Calu3 (cell line): ENCODE measurements around the gene NUP214. TPM values are rescaled to one million over a fixed set of nuclear protein-coding genes. Genes with fewer than 3 reads are reported as not detected.
A peak's percentile ranks its signal among the peaks of the same experiment; 100 is the strongest.

Experiments used
- BruUV-seq: library from RNA; stranded (reverse); fragments of 400-500 nt; replicated peaks from 2 replicates; lab custom pipeline; 2021; lab: Mats Ljungman, UMichigan
- CTCF ChIA-PET: fragments of 300-600 bp; sonication (Branson Sonifier 250); formaldehyde crosslinking; loops from one replicate; lab custom pipeline; 2022; ENCODE audit warnings: antibody characterized with exemption; lab: Charles Lee
- DNase-seq: peaks from one replicate; pipeline ENCODE4 v3.0.0; 2022
- H3K27ac Mint-ChIP-seq: one replicate; pipeline ENCODE4 v1.8.0; 2022; ENCODE audit warnings: mixed read lengths; ENCODE audit not compliant: unreplicated experiment
- H3K27me3 Mint-ChIP-seq: one replicate; pipeline ENCODE4 v1.8.0; 2022; ENCODE audit warnings: mixed read lengths; ENCODE audit not compliant: unreplicated experiment
- H3K36me3 Mint-ChIP-seq: one replicate; pipeline ENCODE4 v1.8.0; 2022; ENCODE audit warnings: mild to moderate bottlenecking, moderate library complexity, mixed read lengths; ENCODE audit not compliant: insufficient read depth, unreplicated experiment
- H3K4me1 Mint-ChIP-seq: one replicate; pipeline ENCODE4 v1.8.0; 2022; ENCODE audit warnings: mild to moderate bottlenecking, low read depth, mixed read lengths; ENCODE audit not compliant: unreplicated experiment
- H3K4me3 Mint-ChIP-seq: one replicate; pipeline ENCODE4 v1.8.0; 2022; ENCODE audit warnings: mild to moderate bottlenecking, low read depth, moderate library complexity, mixed read lengths; ENCODE audit not compliant: unreplicated experiment
- H3K9me3 Mint-ChIP-seq: one replicate; pipeline ENCODE4 v1.8.0; 2022; ENCODE audit warnings: low read depth, mixed read lengths; ENCODE audit not compliant: unreplicated experiment
- CTCF ChIP-seq: fragments of 200-600 bp; IDR thresholded peaks from one replicate; pipeline ENCODE4 v1.8.0; 2022; ENCODE audit warnings: antibody characterized with exemption; ENCODE audit not compliant: unreplicated experiment
- intact Hi-C: fragments of 100-400 bp; cut with micrococcal nuclease; formaldehyde crosslinking; loops from one replicate; pipeline ENCODE4 v1.10.0; 2022; ENCODE audit not compliant: unreplicated experiment
- total RNA-seq: library from RNA; stranded (reverse); gene quantifications from 2 replicates; pipeline ENCODE4 v1.2.3, GENCODE V29; 2022

Gene NUP214
- total RNA-seq, 1 experiment from 2014 or later: 50.0 TPM

GRCh38 chr9:131126059-131126426 lies 657 bp downstream of the NUP214 start:
- CTCF ChIA-PET: no interaction called here
- Mint-ChIP-seq H3K4me3 (peak overlapping the region; percentile 84), H3K36me3 (peaks cover 28% of the 10 kb centered on the region), H3K9me3 (no peaks in the 10 kb centered on the region), H3K27me3 (no peaks in the 10 kb centered on the region), H3K27ac (peak overlapping the region; percentile 97), H3K4me1 (peaks cover 22% of the 10 kb centered on the region)
- TSS peak; percentile 43 for BruUV-seq
- intact Hi-C loops: no loop called here
- DNase-seq: no peak
- TF ChIP-seq CTCF: no peak

GRCh38 chr9:131129183-131129582 lies 3.8 kb downstream of the NUP214 start:
- DNase-seq: no peak
- no peak for TF ChIP-seq CTCF
- H3K4me3 Mint-ChIP-seq: no peak overlapping the region
- BruUV-seq: no TSS peak
- H3K27me3 Mint-ChIP-seq: no peaks in the 10 kb centered on the region
- CTCF ChIA-PET: no interaction called here
- no peak overlapping the region for H3K27ac Mint-ChIP-seq
- H3K36me3 Mint-ChIP-seq: peaks cover 37% of the 10 kb centered on the region
- no peaks in the 10 kb centered on the region for H3K4me1 Mint-ChIP-seq
- intact Hi-C loops: no loop called here
- no peaks in the 10 kb centered on the region for H3K9me3 Mint-ChIP-seq

GRCh38 chr9:131138676-131139075 lies 13.3 kb downstream of the NUP214 start:
- no peaks in the 10 kb centered on the region for H3K27me3 Mint-ChIP-seq

GRCh38 chr9:131140112-131140511 lies 14.7 kb downstream of the NUP214 start:
- Mint-ChIP-seq H3K27ac (no peak overlapping the region), H3K4me1 (no peaks in the 10 kb centered on the region), H3K36me3 (peaks cover 47% of the 10 kb centered on the region), H3K9me3 (no peaks in the 10 kb centered on the region), H3K4me3 (no peak overlapping the region), H3K27me3 (no peaks in the 10 kb centered on the region)
- no peak for TF ChIP-seq CTCF
- BruUV-seq: no TSS peak
- CTCF ChIA-PET: no interaction called here
- intact Hi-C loops: no loop called here
- no peak for DNase-seq

More at GRCh38 chr9:131138676-131139075, 13.3 kb downstream of the NUP214 start:
- no peaks in the 10 kb centered on the region for H3K9me3 Mint-ChIP-seq
- TF ChIP-seq CTCF: no peak
- DNase-seq: no peak
- H3K4me3 Mint-ChIP-seq: no peak overlapping the region
- peaks cover 42% of the 10 kb centered on the region for H3K36me3 Mint-ChIP-seq
- H3K4me1 Mint-ChIP-seq: no peaks in the 10 kb centered on the region
- intact Hi-C loops: no loop called here
- no peak overlapping the region for H3K27ac Mint-ChIP-seq
- no TSS peak for BruUV-seq
- CTCF ChIA-PET: interaction anchor here (1.0 kb wide), 1 partner anchor 29 kb away, joined by 3 read pairs; no protein-coding TSS in a partner anchor
